KMS-11 (cell line): ENCODE measurements around the gene TMPRSS15.

Experiments
- H2AFZ ChIP-seq: fragments of 200-600 bp; sonication (generic); 2 replicates; pipeline ENCODE4 v1.6.1; 2016; ENCODE audit warnings: antibody characterized with exemption, mixed run types, low read depth
- H3K27ac ChIP-seq: fragments of 200-600 bp; sonication (generic); 2 replicates; pipeline ENCODE4 v1.6.1; 2016; ENCODE audit warnings: mild to moderate bottlenecking, mixed run types
- H3K27me3 ChIP-seq: fragments of 200-600 bp; sonication (generic); 2 replicates; pipeline ENCODE4 v1.6.1; 2017; ENCODE audit warnings: mild to moderate bottlenecking, low read depth, mixed run types, moderate library complexity; ENCODE audit not compliant: insufficient read depth
- H3K36me3 ChIP-seq: fragments of 200-600 bp; sonication (generic); 2 replicates; pipeline ENCODE4 v1.6.1; 2017; ENCODE audit warnings: mild to moderate bottlenecking, mixed run types; ENCODE audit not compliant: insufficient read depth
- H3K4me1 ChIP-seq: fragments of 200-600 bp; sonication (generic); 2 replicates; pipeline ENCODE4 v1.6.1; 2016; ENCODE audit warnings: mild to moderate bottlenecking, low read depth, mixed run types; ENCODE audit not compliant: poor library complexity, severe bottlenecking
- H3K4me2 ChIP-seq: fragments of 200-600 bp; sonication (generic); 2 replicates; pipeline ENCODE4 v1.7.0; 2016; ENCODE audit warnings: mild to moderate bottlenecking, mixed run types
- H3K4me3 ChIP-seq: fragments of 200-600 bp; sonication (generic); IDR thresholded peaks from 2 replicates; pipeline ENCODE4 v1.6.1; 2017; ENCODE audit warnings: low read depth, low read length, mixed read lengths; ENCODE audit not compliant: insufficient read depth
- H3K79me2 ChIP-seq: fragments of 200-600 bp; sonication (generic); 2 replicates; pipeline ENCODE4 v1.6.1; 2016; ENCODE audit warnings: low read depth, mixed run types; ENCODE audit not compliant: insufficient read depth
- H3K9ac ChIP-seq: fragments of 200-600 bp; sonication (generic); 2 replicates; pipeline ENCODE4 v1.6.1; 2016; ENCODE audit warnings: mild to moderate bottlenecking, mixed run types
- H4K20me1 ChIP-seq: fragments of 200-600 bp; sonication (generic); 2 replicates; pipeline ENCODE4 v1.6.1; 2016; ENCODE audit warnings: mild to moderate bottlenecking, mixed run types; ENCODE audit not compliant: insufficient read depth
- TF ChIP-seq, protein P1 (sequence below): fragments of 200-600 bp; sonication (generic); conservative IDR thresholded peaks from 2 replicates; pipeline ENCODE4 v1.6.1; 2017; ENCODE audit warnings: low read depth, mild to moderate bottlenecking, antibody characterized with exemption, low read length, moderate library complexity, mixed read lengths

Gene TMPRSS15

GRCh38 chr21:18273400-18273799 lies 130.2 kb downstream of the TMPRSS15 start:
- no peaks in the 10 kb centered on the region for H3K79me2 ChIP-seq
- H4K20me1 ChIP-seq, result no peaks in the 10 kb centered on the region
- TF ChIP-seq, protein P1, sequence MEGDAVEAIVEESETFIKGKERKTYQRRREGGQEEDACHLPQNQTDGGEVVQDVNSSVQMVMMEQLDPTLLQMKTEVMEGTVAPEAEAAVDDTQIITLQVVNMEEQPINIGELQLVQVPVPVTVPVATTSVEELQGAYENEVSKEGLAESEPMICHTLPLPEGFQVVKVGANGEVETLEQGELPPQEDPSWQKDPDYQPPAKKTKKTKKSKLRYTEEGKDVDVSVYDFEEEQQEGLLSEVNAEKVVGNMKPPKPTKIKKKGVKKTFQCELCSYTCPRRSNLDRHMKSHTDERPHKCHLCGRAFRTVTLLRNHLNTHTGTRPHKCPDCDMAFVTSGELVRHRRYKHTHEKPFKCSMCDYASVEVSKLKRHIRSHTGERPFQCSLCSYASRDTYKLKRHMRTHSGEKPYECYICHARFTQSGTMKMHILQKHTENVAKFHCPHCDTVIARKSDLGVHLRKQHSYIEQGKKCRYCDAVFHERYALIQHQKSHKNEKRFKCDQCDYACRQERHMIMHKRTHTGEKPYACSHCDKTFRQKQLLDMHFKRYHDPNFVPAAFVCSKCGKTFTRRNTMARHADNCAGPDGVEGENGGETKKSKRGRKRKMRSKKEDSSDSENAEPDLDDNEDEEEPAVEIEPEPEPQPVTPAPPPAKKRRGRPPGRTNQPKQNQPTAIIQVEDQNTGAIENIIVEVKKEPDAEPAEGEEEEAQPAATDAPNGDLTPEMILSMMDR, result no peak
- peak overlapping the region; percentile 90; the same call in 1 of the 2 replicates for H3K27ac ChIP-seq
- no peak overlapping the region for H2AFZ ChIP-seq
- peak overlapping the region; percentile 69 for H3K4me2 ChIP-seq
- H3K36me3 ChIP-seq, result no peaks in the 10 kb centered on the region
- no peak overlapping the region for H3K4me3 ChIP-seq
- H3K9ac ChIP-seq, result no peak overlapping the region
- H3K27me3 ChIP-seq, result no peaks in the 10 kb centered on the region
- peaks cover 72% of the 10 kb centered on the region for H3K4me1 ChIP-seq

DNA sequence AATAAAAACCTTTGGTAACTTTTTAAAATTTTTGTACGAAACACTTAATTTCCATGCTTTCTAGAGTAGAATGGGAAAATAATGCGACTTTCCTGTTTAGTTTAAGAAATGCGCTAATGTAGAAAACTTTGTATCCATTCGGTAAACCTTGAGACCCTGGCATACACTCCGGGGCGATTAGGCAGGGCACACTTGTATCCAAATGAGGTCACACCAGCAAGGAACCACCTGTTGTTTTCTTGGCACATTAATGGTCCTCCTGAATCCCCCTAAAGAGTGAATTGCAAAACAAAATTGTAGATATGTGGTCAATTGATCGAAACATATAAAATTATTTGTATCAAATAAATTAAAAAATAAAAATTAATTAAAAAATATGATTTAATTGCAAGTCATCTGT lies 133.7 kb downstream of the TMPRSS15 start:
- Histone ChIP-seq H3K4me1 (peaks cover 36% of the 10 kb centered on the region), H3K4me2 (no peak overlapping the region), H2AFZ (no peak overlapping the region), H3K4me3 (no peak overlapping the region), H4K20me1 (no peaks in the 10 kb centered on the region), H3K79me2 (no peaks in the 10 kb centered on the region), H3K9ac (no peak overlapping the region), H3K27ac (no peak overlapping the region), H3K27me3 (no peaks in the 10 kb centered on the region), H3K36me3 (no peaks in the 10 kb centered on the region)
- TF ChIP-seq, protein P1, result no peak

DNA sequence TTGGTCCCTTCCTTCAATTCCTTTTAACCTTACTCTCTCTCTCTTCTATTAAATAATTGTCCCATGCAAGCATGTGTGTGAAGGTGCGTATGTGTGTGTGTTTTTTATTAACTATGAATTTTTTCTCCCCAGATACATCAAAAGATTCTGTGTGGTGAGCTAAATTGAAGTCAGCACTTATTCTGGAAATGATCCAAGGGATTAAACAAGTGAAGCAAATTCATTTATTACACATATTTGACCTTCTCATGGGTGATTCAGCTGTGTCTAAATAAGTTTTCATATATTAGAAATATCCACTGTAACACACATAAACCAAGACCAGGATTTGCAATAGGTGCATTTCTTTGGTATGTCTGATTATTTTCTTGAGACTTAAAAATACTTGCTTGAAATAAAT lies 134.7 kb downstream of the TMPRSS15 start:
- no peak overlapping the region for H2AFZ ChIP-seq
- peaks cover 27% of the 10 kb centered on the region for H3K4me1 ChIP-seq
- TF ChIP-seq, protein P1, result no peak

GRCh38 chr21:18267496-18267895 lies 136.1 kb downstream of the TMPRSS15 start:
- Histone ChIP-seq H4K20me1 (no peaks in the 10 kb centered on the region), H3K27me3 (no peaks in the 10 kb centered on the region), H3K79me2 (no peaks in the 10 kb centered on the region), H3K36me3 (no peaks in the 10 kb centered on the region), H3K4me2 (no peak overlapping the region), H3K4me1 (peaks cover 13% of the 10 kb centered on the region), H3K27ac (no peak overlapping the region), H2AFZ (no peak overlapping the region), H3K9ac (no peak overlapping the region), H3K4me3 (no peak overlapping the region)
- TF ChIP-seq, protein P1, result no peak

More for the DNA sequence above, 134.7 kb downstream of the TMPRSS15 start:
- Histone ChIP-seq H4K20me1 (no peaks in the 10 kb centered on the region), H3K4me2 (no peak overlapping the region), H3K9ac (no peak overlapping the region), H3K4me3 (no peak overlapping the region), H3K36me3 (no peaks in the 10 kb centered on the region), H3K27ac (no peak overlapping the region), H3K27me3 (no peaks in the 10 kb centered on the region), H3K79me2 (no peaks in the 10 kb centered on the region)
